Midbrain (tissue), 1 donor: ENCODE measurements around the gene XRCC1.
A peak's percentile ranks its signal among the peaks of the same experiment; 100 is the strongest.
"Not testable (repeated sequence)": the region's sequence is repeated elsewhere in the genome, so short reads cannot be mapped to it uniquely, and the experiment has no call there.

Experiments
- DNase-seq: peaks from one replicate; lab custom pipeline; 2025; lab: John Stamatoyannopoulos, UW

Gene XRCC1

DNA sequence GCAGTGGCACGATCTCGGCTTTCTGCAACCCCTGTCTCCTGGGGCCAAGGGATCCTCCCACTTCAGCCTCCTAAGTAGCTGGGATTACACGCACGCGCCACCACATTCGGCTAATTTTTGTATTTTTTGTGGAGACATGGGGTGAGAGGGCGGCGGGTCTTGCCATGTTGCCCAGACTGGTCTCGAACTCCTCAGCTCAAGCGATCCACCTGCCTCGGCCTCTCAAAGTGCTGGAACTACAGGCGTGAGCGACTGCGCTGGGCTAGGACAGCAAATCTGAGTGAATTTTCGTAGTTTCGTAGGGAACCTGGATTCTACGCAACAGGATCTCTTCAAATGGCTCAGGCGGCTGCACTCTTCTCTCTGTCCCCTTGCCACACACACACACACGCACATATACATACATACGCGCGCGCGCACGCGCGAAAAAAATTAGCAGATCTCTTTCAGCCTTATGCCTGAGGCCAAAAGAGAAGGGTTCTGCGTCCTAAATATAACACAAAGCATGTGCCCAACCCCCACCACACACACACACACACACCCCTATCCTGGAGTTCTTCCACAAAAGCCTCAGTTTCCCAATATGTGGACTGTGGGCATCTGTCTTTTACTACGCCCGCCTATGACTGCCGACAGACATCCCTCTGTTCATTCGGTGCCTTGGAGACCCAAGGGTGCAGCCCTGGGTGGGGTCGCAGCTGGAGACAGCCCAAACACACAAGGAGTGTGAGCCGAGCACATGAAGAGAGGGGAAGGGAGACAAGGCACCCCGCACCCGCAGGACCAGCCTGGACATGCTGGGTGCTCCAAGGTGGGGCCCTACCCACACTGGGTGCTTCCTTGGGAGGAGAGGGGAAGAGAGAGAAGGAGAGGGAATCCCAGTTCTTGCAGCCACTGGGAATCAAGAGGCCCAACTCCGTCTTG is 890 bp upstream of the XRCC1 start:
- no peak for DNase-seq

DNA sequence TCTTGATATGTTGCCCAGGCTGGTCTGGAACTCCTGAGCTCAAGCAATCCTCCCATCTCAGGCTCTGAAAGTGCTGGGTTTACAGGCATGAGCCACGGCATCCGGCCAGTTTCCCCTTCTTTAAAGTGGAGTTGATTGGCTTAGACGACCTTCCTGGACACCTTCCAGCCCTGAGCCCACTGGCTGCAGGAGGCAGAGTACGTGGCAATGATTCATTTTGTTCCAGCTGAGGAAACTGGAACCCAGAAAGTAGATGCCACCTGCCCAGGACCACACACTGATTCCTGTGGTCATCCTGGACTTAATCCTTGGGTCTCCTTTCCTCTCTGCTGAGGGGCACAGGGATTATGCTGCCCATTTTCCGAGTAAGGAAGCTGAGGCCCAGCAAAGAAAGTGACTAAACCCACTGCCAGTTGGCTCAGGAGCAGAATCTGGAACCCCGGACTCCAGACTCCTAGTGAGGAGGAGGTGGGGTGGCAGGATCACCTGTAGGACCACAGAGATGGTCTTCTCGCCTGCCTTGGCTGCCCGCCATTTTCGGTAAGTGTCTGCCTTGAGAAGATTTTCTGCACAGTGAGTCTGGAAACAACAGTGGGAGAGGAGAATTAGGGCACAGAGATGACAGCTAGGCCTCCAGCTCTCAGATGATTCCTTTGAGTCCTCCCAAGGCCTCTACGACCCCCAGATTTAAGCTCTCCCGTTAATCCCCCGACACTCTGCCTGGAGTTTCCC is 737 bp downstream of the XRCC1 start:
- DNase-seq = no peak

DNA sequence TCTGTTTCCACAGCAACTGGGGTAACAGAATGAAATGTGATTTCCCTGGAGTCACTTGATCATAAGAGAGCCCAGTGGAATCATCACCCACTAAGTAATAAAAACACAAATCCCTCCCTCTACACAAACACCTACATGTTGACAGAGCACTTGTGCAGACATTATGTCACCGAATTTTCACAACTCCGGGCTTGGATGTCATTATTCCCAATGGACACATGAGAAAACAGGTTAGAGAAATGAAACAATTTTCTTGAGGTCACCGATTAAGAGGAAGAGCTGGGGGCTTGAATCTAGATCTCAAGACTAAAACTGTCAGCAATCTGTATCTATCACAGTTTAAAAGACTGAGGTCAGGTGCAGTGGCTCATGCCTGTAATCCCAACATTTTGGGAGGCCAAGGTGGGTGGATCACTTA is 3.1 kb downstream of the XRCC1 start:
- no peak for DNase-seq

DNA sequence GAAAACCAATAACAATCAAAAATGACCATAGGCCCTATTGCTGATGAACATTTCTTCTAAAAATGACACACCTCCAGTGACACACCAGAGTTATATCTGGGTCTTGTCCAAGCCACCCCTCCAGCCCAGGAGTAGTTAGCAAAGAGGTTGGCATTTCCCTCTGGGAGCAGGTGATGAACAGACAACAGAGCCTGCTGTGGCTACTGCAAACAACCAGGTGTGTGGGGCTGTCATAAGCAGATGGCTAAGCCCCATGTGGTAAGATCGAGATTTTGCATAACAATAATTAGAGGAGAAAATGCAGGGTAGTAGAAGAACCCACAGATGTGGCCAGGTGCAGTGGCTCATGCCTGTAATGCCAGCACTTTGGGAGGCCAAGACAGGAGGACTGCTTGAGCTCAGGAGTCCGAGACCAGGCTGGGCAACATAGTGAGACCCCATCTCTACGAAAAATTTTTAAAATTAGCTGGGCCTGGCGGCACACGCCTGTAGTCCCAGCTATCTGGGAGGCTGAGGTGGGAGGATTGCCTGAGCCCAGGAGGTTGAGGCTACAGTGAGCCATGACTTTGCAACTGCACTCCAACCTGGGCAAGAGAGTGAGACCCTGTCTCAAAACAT is 5.0 kb downstream of the XRCC1 start:
- DNase-seq = no peak

DNA sequence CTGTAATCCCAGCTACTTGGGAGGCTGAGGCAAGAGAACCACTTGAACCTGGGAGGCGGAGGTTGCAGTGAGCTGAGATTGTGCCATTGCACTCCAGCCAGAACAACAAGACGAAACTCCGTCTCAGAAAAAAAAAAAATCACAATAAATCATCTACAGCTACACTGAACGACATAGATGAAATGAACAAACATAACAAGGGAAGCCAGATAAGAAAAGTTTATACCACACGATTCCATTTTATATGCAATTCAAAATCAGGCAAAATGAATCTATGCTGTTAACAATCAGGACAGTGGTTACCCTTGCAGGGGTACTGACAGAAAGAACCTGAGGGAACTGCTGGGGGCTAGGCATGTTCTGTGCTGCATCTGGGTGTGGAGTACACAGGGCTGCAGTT is 5.7 kb downstream of the XRCC1 start:
- DNase-seq = no peak

DNA sequence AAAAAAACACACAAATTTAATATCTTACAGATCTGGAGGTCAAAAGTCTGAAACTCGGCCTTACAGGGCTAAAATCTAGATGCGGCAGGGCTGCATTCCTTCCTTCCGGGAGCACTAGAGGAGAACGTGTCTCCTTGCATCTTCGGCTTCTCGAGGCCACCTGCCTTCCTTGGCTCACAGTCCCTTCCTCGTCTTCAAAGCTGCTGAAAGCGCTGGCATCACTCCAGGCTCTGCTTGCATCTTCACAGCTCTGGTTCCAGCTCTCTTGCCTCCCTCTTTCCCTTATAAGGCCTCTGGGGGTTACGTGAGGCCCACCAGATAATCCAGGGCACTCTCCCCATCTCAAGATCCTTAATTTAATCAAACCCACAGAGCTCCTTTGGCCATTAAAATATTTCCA is 10.5 kb downstream of the XRCC1 start:
- DNase-seq = no peak

DNA sequence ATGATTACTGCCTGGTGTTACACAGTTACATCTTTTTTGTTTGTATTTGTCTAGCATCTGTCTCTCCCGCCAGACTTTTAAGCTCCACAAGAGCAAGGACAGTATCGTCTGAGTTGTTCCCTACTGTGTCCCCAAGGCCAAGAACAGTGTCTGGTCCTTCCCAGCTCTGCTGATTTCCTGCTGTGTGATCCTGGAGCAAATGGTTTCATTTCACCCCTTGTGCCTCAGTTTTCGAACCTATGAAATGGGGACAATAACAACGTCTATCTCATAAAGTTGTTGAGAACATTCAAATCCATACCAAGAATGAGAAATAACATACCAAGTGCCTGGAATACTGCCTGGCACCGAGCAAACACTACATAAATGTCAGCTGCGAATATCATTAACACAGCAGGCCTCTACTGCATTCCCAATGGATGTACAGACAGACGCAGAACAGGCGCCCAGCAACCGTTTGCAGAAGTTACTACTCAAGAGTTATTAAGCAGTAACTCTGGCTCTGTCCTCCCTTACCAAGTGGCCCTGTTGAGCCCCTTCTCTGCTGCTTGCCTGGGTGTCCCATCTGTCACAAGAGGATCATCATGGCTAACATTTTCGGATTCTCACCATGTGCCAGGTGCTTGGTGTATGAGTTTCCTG is 11.4 kb downstream of the XRCC1 start:
- DNase-seq = no peak

DNA sequence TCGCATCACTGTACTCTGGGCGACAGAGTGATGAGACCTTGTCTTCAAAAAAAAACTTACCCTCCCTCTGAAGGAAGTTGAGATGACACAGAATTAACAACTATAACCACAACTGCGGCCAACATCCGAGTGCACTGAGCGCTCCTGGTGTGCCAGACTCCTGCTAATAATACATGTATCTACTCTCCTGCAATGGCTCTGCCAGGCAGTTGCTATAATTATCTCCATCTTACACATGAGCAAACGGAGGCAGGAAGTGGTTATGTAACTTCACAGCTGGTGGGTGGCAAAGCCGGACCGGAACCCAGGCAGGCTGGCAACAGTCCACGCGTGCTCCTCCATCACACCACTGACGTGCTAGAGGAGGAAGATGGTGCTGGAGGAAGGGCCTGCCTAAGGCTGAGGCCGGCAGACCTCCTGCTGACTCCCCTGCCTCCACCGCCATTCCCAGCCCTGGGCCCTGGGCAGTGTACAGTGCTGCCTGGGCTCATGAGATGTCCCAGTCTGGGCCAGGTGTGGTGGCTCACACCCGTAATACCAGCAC is 12.6 kb downstream of the XRCC1 start:
- DNase-seq = peak; percentile 66

DNA sequence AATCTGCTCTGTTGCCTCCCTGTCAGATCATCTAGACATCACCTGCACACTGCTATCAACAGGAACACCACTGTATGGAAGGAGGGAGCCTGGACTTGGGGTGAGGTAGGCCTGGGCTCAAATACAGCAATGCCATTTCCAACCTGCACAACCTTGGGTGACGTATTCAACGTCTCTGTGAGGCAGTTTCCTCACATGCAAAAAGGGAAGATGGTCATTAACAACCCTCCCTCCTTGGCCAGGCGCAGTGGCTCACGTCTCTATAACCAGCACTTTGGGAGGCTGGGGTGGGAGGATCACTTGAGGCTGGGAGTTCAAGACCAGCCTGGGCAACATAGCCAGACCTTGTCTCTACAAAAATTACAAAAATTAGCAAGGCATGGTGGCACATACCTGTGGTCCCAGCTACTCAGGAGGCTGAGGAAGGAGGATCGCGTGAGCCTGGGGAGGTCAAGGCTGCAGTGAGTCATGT is 13.1 kb downstream of the XRCC1 start:
- DNase-seq = no peak

DNA sequence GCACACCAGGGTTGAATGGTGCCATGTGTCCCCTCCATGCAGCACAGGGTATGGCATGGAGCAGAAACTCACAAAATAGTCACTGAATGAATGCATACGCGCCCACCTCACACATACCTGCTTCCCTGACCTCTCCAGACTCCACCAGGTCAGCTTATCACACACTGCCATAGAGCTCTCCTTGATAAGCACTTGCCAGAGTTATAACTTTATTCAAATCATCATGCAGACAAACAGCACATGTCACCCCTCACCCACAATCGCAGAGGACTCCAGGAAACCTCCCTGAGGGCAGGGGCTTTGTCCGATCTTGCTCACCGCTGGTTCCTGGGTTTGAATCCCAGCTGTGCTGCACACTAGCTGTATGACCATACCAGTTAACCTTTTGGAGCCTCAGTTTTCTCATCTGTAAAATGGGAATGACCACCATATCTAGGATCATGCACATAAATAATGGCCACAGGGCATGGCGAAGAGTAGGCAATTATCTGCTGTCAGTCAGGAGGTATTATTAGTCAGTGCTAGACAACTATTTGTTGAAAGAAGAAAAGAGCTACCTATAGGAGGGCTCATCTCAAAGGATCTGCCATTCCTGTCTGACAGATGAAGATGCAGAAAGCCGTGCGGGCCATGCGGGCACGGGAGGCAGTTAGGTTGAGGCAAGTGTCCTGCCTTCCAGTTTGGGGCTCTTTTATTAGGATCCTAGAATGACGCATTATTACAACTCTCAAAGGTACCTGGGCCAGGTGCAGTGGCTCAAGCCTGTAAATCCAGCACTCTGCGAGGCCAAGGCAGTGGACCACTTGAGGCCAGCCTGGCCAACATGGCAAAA is 14.0 kb downstream of the XRCC1 start:
- DNase-seq = no peak

DNA sequence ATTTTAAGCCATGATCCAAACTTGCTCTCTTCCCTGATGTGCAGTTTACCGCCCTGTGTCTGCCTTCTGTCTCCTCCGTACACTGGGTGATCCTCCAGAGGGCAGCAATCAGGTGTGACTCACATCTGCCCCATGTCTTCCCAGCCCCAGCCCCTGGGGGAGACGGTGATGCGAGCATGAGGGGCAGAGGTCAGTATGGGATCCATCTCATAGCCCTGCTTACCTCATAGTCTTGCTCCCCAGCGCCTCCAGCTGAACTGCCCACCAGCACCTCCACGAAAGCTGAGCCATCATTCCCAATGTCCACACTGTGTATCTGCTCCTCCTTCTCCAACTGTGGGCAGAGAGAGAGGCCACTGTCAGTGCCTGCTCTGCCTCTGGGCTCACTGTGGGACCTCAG is 14.6 kb downstream of the XRCC1 start:
- no peak for DNase-seq

DNA sequence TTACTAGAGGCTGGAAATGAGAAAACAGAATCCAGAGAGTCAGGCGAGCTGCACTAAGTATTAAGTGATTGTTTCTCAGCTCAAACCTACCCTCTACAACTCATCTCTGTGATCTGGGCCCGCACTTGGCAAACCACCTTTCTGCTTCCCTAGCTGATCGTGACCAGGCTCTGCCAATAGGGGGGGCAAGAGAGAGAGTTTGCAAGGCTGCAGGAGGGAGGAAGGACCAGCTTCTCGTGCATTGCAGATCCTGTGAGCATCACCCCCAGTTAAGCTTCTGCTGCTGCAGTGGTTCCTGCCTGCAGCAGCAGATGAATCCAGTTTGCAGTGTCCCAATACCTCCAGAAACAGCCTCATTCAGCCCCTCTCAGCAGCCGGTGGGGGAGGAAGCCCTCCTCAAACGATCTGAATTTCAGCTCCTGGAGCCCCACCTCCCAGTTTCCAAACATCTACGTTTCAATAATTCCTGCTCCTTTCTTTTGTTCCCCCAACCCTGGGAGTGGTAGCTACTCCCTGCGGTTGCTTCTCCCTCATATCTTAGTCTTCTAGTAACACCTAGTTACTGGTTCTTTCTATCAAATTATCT is 20.0 kb downstream of the XRCC1 start:
- DNase-seq = peak; percentile 68

DNA sequence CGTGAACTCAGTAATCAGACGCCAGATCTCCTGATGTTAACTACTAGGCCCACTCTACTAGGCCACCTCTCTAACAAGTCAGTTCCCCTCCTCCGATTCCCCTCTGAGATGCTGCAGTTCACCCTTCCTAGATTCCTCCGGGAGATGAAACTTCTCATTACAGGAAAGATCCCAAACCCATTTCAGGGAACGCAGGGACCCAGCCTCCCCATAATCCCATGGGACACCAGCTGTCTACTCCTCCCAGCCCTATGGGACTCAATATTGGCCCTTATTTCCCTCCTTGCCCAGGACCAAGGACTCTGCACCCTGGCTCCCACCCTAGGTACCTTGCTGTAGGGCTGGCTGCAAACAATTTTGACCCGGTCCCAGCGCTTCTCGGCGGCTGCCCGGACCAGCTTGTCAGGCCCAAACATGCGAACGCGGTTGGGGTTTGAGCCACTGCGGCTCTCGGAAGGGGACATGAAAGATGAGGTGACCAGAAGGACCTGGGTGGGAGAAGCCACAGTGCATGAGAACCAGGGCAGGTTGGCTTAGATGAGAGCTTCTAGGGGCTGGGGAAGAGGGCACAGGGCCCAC is 20.9 kb downstream of the XRCC1 start:
- no peak for DNase-seq

DNA sequence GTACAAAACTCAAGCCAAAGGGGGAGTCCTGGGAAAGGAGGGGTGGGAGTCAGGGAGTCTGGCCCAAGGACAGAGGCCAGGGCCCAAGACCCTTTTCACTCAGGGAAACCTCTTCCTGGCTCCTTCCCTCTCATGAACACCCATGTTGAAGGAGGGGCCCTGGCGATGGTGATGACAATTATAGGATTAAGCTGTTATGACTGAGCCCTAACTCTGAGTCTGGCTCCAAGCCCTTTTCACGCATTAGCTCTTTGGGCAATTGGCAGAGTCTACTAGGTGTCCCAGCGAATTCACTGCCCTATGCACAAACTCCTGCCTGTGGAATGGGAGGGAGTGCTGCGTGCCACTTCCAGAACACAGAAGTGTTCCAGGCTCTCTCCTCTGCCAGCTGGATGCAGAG is 21.7 kb downstream of the XRCC1 start:
- DNase-seq = no peak

DNA sequence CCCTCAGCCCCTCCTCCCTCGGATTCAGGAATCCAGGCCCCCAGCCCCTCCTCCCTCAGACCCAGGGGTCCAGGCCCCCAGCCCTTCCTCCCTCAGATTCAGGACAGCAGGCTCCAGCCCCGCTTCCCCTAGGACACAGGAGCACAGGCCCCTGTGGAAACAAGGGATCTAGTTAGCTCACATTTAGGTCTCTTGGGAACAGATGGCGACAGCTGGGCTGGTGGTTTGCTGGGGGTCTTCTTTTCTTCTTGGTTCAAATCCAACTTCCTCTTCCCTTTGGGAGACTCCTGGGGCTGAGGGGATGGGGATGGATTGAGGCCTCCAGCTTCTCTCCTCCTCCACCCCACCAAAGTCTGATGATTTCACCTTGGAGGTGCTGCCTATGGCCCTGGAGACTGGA is 22.7 kb downstream of the XRCC1 start:
- DNase-seq = no peak

DNA sequence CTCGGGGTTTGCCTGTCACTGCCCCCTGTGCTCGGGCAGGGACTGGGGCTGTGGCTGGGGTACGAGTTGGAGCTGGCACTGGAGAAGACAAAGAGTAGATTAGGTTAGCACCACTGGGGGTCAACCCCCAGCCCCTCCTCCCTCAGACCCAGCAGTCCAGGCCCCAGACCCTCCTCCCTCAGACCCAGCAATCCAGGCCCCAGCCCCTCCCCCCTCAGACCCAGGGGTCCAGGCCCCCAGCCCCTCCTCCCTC is 23.2 kb downstream of the XRCC1 start:
- no peak for DNase-seq

DNA sequence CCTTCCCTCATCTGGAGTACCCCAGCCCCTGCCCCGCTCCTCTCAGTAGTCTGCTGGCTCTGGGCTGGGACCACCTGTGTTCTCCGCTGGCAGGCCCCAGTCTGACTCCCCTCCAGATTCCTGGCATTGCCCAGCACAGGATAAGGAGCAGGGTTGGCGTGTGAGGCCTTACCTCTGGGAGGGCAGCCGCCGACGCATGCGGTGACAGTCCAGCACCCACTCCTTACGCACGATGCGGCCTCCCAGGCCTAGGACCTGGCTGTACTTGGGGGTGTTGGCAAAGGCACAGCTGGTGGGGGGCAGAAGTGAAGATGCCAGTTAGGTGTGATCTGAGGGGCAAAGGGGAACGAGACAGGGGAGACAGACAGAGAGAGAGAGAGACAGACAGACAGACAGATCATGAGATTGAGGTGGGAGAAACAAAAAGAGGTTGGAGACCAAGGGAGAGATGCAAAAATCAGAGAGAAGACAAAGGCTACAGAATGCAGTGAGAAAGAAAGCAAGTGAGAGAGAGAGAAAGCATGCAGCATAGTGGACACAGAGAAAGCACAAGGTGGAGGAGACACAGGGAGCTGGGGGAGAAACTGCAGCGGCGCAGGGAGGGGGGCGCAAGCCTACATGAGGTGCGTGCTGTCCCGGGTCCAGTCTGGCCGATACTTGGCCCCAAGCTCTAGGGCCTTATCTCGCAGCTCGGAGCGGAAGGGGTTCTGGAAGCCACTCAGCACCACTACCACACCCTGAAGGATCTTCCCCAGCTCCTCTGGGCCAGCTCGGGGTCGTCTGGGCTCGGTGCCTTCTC is 23.7 kb downstream of the XRCC1 start:
- no peak for DNase-seq

DNA sequence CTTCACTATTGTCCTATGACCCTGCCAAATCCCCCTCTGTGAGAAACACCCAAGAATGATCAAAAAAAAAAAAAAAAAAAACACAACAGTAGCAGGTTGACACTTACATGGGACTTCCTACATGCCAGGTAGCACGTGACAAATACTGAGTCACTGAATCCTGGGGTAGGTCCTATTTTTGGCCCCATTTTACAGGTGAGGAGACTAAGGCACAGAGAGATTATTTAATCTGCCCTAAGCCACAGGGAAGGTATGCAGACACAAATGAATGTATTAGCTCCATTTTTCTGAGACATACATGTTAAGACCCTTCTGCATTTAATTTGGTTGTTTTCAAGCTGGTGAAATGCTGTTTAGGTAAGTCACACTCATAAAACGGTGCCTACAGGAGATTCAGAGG is 26.6 kb downstream of the XRCC1 start:
- no peak for DNase-seq

DNA sequence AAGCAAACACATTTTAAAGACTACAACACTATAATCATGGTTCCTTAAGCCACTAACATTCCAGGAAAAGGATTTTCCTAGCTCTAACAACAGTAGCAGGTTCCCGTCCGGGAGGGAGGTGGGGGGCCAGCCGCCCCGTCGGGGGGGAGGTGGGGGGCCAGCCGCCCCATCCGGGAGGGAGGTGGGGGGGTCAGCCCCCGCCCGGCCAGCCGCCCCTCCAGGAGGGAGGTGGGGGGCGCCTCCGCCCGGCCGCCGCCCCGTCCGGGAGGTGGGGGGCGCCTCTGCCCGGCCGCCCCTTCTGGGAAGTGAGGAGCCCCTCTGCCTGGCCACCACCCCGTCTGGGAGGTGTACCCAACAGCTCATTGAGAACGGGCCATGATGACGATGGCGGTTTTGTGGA is 27.4 kb downstream of the XRCC1 start:
- not testable (repeated sequence) for DNase-seq

DNA sequence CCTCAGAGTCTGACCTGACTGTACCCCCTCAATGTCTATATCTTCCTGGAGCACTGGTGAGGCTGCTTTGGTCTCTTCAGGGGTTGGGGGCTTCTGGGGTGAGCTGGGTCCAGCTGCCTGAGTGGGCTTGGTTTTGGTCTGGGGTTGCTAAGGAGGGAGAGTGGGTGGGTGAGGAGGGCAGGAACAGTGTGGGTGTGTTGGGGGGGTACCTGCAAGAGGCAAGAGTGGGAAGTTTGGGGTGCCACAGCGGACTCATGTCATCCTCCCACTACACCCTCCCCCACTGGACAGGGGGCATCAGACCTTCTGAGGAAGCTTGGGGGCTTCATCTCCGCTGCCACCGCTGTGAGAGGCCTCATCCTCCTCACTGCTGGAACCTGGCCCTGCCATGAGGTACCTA is 28.7 kb downstream of the XRCC1 start:
- DNase-seq = no peak
